Measurements from ENCODE around the gene TBX19.

DNA sequence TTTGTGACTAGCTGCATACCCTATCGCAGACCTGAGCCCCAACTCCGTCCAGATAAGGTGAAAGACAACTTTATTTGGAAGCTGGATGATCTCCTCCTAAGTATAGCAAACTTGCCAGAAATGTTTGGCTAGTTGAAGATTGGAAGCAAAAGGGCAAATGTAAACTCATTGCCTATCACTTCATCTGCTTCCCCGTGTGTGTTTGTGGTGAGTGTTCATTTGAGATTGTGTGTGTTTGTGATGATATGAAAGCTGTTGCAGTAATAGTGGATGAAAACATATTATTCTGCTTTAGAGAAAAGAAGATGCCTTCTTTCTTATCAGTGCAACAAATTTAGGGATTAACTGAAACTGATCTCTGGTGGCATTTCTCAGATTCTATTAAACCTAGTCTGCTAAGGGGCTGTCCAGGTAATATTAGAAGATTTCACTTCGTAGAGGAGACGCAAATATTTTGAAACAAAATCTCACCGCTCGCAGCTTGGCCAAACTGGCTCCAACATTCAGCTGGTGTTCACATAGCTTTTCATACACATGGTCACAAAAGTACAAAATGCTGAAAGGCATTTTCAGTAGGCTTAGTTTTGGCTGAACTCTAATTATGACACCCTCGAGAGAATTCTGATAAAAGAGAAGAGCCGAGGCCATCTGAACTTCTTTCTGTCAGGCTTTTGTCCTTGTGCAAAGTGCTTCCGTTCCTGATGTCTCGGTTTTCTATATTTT is 1.1 kb downstream of the TBX19 start:
- TF ChIP-seq, protein P1, sequence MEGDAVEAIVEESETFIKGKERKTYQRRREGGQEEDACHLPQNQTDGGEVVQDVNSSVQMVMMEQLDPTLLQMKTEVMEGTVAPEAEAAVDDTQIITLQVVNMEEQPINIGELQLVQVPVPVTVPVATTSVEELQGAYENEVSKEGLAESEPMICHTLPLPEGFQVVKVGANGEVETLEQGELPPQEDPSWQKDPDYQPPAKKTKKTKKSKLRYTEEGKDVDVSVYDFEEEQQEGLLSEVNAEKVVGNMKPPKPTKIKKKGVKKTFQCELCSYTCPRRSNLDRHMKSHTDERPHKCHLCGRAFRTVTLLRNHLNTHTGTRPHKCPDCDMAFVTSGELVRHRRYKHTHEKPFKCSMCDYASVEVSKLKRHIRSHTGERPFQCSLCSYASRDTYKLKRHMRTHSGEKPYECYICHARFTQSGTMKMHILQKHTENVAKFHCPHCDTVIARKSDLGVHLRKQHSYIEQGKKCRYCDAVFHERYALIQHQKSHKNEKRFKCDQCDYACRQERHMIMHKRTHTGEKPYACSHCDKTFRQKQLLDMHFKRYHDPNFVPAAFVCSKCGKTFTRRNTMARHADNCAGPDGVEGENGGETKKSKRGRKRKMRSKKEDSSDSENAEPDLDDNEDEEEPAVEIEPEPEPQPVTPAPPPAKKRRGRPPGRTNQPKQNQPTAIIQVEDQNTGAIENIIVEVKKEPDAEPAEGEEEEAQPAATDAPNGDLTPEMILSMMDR (tag by site-specific recombination; IDR thresholded peaks at IDR 0.05) = no peak
- TF ChIP-seq, protein P2, sequence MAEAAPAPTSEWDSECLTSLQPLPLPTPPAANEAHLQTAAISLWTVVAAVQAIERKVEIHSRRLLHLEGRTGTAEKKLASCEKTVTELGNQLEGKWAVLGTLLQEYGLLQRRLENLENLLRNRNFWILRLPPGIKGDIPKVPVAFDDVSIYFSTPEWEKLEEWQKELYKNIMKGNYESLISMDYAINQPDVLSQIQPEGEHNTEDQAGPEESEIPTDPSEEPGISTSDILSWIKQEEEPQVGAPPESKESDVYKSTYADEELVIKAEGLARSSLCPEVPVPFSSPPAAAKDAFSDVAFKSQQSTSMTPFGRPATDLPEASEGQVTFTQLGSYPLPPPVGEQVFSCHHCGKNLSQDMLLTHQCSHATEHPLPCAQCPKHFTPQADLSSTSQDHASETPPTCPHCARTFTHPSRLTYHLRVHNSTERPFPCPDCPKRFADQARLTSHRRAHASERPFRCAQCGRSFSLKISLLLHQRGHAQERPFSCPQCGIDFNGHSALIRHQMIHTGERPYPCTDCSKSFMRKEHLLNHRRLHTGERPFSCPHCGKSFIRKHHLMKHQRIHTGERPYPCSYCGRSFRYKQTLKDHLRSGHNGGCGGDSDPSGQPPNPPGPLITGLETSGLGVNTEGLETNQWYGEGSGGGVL (tag by site-specific recombination; IDR thresholded peaks at IDR 0.05) = no peak
- TF ChIP-seq, protein P3, sequence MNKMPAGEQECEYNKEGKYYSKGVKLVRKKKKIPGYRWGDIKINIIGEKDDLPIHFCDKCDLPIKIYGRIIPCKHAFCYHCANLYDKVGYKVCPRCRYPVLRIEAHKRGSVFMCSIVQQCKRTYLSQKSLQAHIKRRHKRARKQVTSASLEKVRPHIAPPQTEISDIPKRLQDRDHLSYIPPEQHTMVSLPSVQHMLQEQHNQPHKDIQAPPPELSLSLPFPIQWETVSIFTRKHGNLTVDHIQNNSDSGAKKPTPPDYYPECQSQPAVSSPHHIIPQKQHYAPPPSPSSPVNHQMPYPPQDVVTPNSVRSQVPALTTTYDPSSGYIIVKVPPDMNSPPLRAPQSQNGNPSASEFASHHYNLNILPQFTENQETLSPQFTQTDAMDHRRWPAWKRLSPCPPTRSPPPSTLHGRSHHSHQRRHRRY (tag by site-specific recombination; IDR thresholded peaks at IDR 0.05) = no peak
- TF ChIP-seq, protein P4, sequence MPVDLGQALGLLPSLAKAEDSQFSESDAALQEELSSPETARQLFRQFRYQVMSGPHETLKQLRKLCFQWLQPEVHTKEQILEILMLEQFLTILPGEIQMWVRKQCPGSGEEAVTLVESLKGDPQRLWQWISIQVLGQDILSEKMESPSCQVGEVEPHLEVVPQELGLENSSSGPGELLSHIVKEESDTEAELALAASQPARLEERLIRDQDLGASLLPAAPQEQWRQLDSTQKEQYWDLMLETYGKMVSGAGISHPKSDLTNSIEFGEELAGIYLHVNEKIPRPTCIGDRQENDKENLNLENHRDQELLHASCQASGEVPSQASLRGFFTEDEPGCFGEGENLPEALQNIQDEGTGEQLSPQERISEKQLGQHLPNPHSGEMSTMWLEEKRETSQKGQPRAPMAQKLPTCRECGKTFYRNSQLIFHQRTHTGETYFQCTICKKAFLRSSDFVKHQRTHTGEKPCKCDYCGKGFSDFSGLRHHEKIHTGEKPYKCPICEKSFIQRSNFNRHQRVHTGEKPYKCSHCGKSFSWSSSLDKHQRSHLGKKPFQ (tag by site-specific recombination; IDR thresholded peaks at IDR 0.05) = no peak
- TF ChIP-seq, protein P5, sequence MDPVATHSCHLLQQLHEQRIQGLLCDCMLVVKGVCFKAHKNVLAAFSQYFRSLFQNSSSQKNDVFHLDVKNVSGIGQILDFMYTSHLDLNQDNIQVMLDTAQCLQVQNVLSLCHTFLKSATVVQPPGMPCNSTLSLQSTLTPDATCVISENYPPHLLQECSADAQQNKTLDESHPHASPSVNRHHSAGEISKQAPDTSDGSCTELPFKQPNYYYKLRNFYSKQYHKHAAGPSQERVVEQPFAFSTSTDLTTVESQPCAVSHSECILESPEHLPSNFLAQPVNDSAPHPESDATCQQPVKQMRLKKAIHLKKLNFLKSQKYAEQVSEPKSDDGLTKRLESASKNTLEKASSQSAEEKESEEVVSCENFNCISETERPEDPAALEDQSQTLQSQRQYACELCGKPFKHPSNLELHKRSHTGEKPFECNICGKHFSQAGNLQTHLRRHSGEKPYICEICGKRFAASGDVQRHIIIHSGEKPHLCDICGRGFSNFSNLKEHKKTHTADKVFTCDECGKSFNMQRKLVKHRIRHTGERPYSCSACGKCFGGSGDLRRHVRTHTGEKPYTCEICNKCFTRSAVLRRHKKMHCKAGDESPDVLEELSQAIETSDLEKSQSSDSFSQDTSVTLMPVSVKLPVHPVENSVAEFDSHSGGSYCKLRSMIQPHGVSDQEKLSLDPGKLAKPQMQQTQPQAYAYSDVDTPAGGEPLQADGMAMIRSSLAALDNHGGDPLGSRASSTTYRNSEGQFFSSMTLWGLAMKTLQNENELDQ (tag by site-specific recombination; IDR thresholded peaks at IDR 0.05; ENCODE audit: low read depth) = no peak
- TF ChIP-seq, protein P6, sequence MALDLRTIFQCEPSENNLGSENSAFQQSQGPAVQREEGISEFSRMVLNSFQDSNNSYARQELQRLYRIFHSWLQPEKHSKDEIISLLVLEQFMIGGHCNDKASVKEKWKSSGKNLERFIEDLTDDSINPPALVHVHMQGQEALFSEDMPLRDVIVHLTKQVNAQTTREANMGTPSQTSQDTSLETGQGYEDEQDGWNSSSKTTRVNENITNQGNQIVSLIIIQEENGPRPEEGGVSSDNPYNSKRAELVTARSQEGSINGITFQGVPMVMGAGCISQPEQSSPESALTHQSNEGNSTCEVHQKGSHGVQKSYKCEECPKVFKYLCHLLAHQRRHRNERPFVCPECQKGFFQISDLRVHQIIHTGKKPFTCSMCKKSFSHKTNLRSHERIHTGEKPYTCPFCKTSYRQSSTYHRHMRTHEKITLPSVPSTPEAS (tag by site-specific recombination; IDR thresholded peaks at IDR 0.05) = no peak
- no peak for TF ChIP-seq ZNF785 (tag by site-specific recombination; IDR thresholded peaks at IDR 0.05)
- TF ChIP-seq ZNF184 (tag by site-specific recombination; IDR thresholded peaks at IDR 0.05) = no peak
- no peak for TF ChIP-seq ZNF37A (tag by site-specific recombination; IDR thresholded peaks at IDR 0.05)
- no peak for TF ChIP-seq ZNF175 (tag by site-specific recombination; IDR thresholded peaks at IDR 0.05)
